GM23338 (cell line): ENCODE measurements around the gene DNAJC11. TPM values are rescaled to one million over a fixed set of nuclear protein-coding genes. Genes with fewer than 3 reads are reported as not detected.

Experiments used
- ATAC-seq: fragments of 200-7000 bp; cut with Tn5 transposase; 3 replicates; pipeline ENCODE4 v1.9.1; 2020
- DNase-seq: peaks from one replicate; pipeline ENCODE4 v3.0.0-alpha.2; 2015; ENCODE audit warnings: low spot score
- H2AFZ ChIP-seq: fragments of 200-600 bp; sonication (generic); 2 replicates; pipeline ENCODE4 v1.8.0; 2016; ENCODE audit warnings: antibody characterized with exemption, mild to moderate bottlenecking, moderate library complexity
- H3F3A ChIP-seq: fragments of 200-600 bp; sonication (generic); replicated peaks from 2 replicates; pipeline ENCODE4 v1.8.0; 2017; ENCODE audit warnings: antibody characterized with exemption, mixed run types, low read depth
- H3K27ac ChIP-seq: fragments of 200-600 bp; sonication (generic); 2 replicates; pipeline ENCODE4 v1.6.1; 2016; ENCODE audit warnings: low read depth
- H3K27me3 ChIP-seq: fragments of 200-600 bp; sonication (generic); 2 replicates; pipeline ENCODE4 v1.8.0; 2016; ENCODE audit warnings: mild to moderate bottlenecking, mixed run types, moderate library complexity; ENCODE audit not compliant: insufficient read depth
- H3K36me3 ChIP-seq: fragments of 200-600 bp; sonication (generic); 2 replicates; pipeline ENCODE4 v1.8.0; 2016; ENCODE audit warnings: mild to moderate bottlenecking; ENCODE audit not compliant: insufficient read depth
- H3K4me1 ChIP-seq: fragments of 200-600 bp; sonication (generic); 2 replicates; pipeline ENCODE4 v1.8.0; 2016; ENCODE audit warnings: mild to moderate bottlenecking, moderate library complexity; ENCODE audit not compliant: insufficient read depth
- H3K4me2 ChIP-seq: fragments of 200-600 bp; sonication (generic); 2 replicates; pipeline ENCODE4 v1.7.1; 2017; ENCODE audit warnings: mixed run types
- H3K4me3 ChIP-seq: fragments of 200-600 bp; sonication (generic); 2 replicates; pipeline ENCODE4 v1.6.1; 2016; ENCODE audit warnings: mixed run types
- H3K79me2 ChIP-seq: fragments of 200-600 bp; sonication (generic); replicated peaks from 2 replicates; pipeline ENCODE4 v1.8.0; 2017; ENCODE audit warnings: mild to moderate bottlenecking; ENCODE audit not compliant: insufficient read depth
- H3K9me2 ChIP-seq: fragments of 200-600 bp; sonication (generic); 2 replicates; pipeline ENCODE4 v1.8.0; 2017; ENCODE audit not compliant: insufficient read depth
- H4K20me1 ChIP-seq: fragments of 200-600 bp; sonication (generic); replicated peaks from 2 replicates; pipeline ENCODE4 v1.8.0; 2017; ENCODE audit warnings: mild to moderate bottlenecking; ENCODE audit not compliant: insufficient read depth
- H3K27ac Mint-ChIP-seq: 2 replicates; pipeline ENCODE4 v1.8.0; 2020; ENCODE audit warnings: inconsistent platforms, mild to moderate bottlenecking, moderate library complexity, mixed read lengths
- H3K27me3 Mint-ChIP-seq: 3 replicates; pipeline ENCODE4 v1.8.0; 2022; ENCODE audit warnings: low read depth, mild to moderate bottlenecking, moderate library complexity, mixed read lengths, inconsistent platforms; ENCODE audit not compliant: insufficient read depth, poor library complexity
- H3K36me3 Mint-ChIP-seq: 3 replicates; pipeline ENCODE4 v1.8.0; 2021; ENCODE audit warnings: low read depth, mild to moderate bottlenecking, inconsistent platforms, moderate library complexity, mixed read lengths
- H3K4me1 Mint-ChIP-seq: 3 replicates; pipeline ENCODE4 v1.8.0; 2020; ENCODE audit warnings: mild to moderate bottlenecking, inconsistent platforms, mixed read lengths
- H3K4me3 Mint-ChIP-seq: 3 replicates; pipeline ENCODE4 v1.8.0; 2021; ENCODE audit warnings: moderate library complexity, mild to moderate bottlenecking, inconsistent platforms, mixed read lengths
- H3K9me3 Mint-ChIP-seq: 3 replicates; pipeline ENCODE4 v1.8.0; 2020; ENCODE audit warnings: moderate library complexity, mild to moderate bottlenecking, inconsistent platforms, mixed read lengths
- CREB1 ChIP-seq: fragments of 250-450 bp; sonication (Bioruptor Pico); IDR thresholded peaks from 2 replicates; pipeline ENCODE4 v1.5.0; 2020; ENCODE audit warnings: low read depth, mild to moderate bottlenecking, moderate library complexity
- EZH2 ChIP-seq: fragments of 200-600 bp; sonication (generic); IDR thresholded peaks from one replicate; pipeline ENCODE4 v1.8.0; 2017; ENCODE audit warnings: antibody characterized with exemption, mild to moderate bottlenecking, low read depth; ENCODE audit not compliant: unreplicated experiment
- EZH2phosphoT487 ChIP-seq: fragments of 200-600 bp; sonication (generic); IDR thresholded peaks from one replicate; pipeline ENCODE4 v1.8.1; 2018; ENCODE audit warnings: antibody characterized with exemption; ENCODE audit not compliant: unreplicated experiment
- JUNB ChIP-seq: IDR thresholded peaks from one replicate; pipeline ENCODE4 v1.6.1; 2016; ENCODE audit warnings: antibody characterized with exemption; ENCODE audit not compliant: unreplicated experiment
- NANOG ChIP-seq: IDR thresholded peaks from 2 replicates; pipeline ENCODE4 v1.6.1; 2016; ENCODE audit warnings: antibody characterized with exemption, borderline replicate concordance
- POLR2AphosphoS5 ChIP-seq: IDR thresholded peaks from 2 replicates; pipeline ENCODE4 v1.6.1; 2016; ENCODE audit warnings: antibody characterized with exemption, low read depth
- STAT1 ChIP-seq: IDR thresholded peaks from one replicate; pipeline ENCODE4 v1.6.1; 2016; ENCODE audit warnings: antibody characterized with exemption; ENCODE audit not compliant: unreplicated experiment
- ZNF114 ChIP-seq: fragments of 250-450 bp; sonication (Bioruptor Pico); IDR thresholded peaks from 2 replicates; pipeline ENCODE4 v1.5.0; 2020; ENCODE audit warnings: mild to moderate bottlenecking, moderate library complexity
- ZNF331 ChIP-seq: fragments of 250-450 bp; sonication (Bioruptor Pico); IDR thresholded peaks from 2 replicates; pipeline ENCODE4 v1.5.0; 2020; ENCODE audit warnings: low read depth, mild to moderate bottlenecking, moderate library complexity
- polyA plus RNA-seq: library from polyadenylated mRNA; unstranded; fragments of >200 nt; fragmentation: Nextera tagmentation; extraction: Ambion mirVana; gene quantifications from 2 replicates; pipeline ENCODE4 v1.2.1, GENCODE V29; 2016
- total RNA-seq: library from RNA; depleted of rRNA; stranded (reverse); fragments of >200 nt; shearing (Covaris generic); gene quantifications from 2 replicates; pipeline ENCODE4 v1.2.3, GENCODE V29; 2014
- TF ChIP-seq, protein P1 (sequence below): fragments of 250-450 bp; sonication (Bioruptor Pico); IDR thresholded peaks from 2 replicates; pipeline ENCODE4 v1.5.0; 2020; ENCODE audit warnings: mild to moderate bottlenecking, moderate library complexity
- TF ChIP-seq, protein P2 (sequence below), 2 experiments: fragments of 200-600 bp in 1 of 2; sonication (generic) in 1 of 2; conservative IDR thresholded peaks; 2 replicates each; pipeline versions ENCODE4 v1.5.1 to v1.6.1; 2016 to 2017; ENCODE audit warnings: antibody characterized with exemption in 2 of 2, low read depth in 2 of 2, mild to moderate bottlenecking in 2 of 2, moderate library complexity in 1 of 2
- TF ChIP-seq, protein P3 (sequence below): IDR thresholded peaks from one replicate; pipeline ENCODE4 v1.6.1; 2018; ENCODE audit warnings: antibody characterized with exemption; ENCODE audit not compliant: unreplicated experiment

DNAJC11 gene
- total and polyA plus RNA-seq, 2 experiments from 2014 or later: 48.4 to 67.2 TPM

DNA sequence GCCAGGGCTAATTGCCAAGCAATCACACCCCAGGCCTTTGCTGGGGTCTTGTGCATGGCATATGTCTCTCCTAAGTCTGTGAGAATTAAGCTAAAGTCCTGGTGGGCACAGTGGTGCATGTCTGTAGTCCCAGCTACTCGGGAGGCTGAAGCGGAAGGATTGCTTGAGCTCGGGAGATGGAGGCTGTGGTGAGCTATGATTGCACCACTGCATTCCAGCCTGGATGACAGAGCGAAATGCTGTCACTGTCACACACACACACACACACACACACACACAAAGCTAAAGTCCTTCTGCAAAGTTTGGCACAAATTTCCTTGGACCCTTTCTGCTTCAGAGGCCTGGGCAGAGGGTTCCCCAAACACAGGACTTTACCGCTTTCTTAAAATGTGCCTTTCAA, 31.3 kb upstream of the DNAJC11 start:
- no peaks in the 10 kb centered on the region for H3K9me2 ChIP-seq
- Mint-ChIP-seq H3K27me3 (peaks cover 9% of the 10 kb centered on the region), H3K9me3 (no peaks in the 10 kb centered on the region), H3K27ac (no peak overlapping the region), H3K4me3 (no peak overlapping the region), H3K4me1 (peaks cover 19% of the 10 kb centered on the region), H3K36me3 (no peaks in the 10 kb centered on the region)
- H3K4me2 ChIP-seq: no peak overlapping the region
- no peak overlapping the region for H2AFZ ChIP-seq
- H3K27me3 ChIP-seq: no peaks in the 10 kb centered on the region
- TF ChIP-seq, protein P1, sequence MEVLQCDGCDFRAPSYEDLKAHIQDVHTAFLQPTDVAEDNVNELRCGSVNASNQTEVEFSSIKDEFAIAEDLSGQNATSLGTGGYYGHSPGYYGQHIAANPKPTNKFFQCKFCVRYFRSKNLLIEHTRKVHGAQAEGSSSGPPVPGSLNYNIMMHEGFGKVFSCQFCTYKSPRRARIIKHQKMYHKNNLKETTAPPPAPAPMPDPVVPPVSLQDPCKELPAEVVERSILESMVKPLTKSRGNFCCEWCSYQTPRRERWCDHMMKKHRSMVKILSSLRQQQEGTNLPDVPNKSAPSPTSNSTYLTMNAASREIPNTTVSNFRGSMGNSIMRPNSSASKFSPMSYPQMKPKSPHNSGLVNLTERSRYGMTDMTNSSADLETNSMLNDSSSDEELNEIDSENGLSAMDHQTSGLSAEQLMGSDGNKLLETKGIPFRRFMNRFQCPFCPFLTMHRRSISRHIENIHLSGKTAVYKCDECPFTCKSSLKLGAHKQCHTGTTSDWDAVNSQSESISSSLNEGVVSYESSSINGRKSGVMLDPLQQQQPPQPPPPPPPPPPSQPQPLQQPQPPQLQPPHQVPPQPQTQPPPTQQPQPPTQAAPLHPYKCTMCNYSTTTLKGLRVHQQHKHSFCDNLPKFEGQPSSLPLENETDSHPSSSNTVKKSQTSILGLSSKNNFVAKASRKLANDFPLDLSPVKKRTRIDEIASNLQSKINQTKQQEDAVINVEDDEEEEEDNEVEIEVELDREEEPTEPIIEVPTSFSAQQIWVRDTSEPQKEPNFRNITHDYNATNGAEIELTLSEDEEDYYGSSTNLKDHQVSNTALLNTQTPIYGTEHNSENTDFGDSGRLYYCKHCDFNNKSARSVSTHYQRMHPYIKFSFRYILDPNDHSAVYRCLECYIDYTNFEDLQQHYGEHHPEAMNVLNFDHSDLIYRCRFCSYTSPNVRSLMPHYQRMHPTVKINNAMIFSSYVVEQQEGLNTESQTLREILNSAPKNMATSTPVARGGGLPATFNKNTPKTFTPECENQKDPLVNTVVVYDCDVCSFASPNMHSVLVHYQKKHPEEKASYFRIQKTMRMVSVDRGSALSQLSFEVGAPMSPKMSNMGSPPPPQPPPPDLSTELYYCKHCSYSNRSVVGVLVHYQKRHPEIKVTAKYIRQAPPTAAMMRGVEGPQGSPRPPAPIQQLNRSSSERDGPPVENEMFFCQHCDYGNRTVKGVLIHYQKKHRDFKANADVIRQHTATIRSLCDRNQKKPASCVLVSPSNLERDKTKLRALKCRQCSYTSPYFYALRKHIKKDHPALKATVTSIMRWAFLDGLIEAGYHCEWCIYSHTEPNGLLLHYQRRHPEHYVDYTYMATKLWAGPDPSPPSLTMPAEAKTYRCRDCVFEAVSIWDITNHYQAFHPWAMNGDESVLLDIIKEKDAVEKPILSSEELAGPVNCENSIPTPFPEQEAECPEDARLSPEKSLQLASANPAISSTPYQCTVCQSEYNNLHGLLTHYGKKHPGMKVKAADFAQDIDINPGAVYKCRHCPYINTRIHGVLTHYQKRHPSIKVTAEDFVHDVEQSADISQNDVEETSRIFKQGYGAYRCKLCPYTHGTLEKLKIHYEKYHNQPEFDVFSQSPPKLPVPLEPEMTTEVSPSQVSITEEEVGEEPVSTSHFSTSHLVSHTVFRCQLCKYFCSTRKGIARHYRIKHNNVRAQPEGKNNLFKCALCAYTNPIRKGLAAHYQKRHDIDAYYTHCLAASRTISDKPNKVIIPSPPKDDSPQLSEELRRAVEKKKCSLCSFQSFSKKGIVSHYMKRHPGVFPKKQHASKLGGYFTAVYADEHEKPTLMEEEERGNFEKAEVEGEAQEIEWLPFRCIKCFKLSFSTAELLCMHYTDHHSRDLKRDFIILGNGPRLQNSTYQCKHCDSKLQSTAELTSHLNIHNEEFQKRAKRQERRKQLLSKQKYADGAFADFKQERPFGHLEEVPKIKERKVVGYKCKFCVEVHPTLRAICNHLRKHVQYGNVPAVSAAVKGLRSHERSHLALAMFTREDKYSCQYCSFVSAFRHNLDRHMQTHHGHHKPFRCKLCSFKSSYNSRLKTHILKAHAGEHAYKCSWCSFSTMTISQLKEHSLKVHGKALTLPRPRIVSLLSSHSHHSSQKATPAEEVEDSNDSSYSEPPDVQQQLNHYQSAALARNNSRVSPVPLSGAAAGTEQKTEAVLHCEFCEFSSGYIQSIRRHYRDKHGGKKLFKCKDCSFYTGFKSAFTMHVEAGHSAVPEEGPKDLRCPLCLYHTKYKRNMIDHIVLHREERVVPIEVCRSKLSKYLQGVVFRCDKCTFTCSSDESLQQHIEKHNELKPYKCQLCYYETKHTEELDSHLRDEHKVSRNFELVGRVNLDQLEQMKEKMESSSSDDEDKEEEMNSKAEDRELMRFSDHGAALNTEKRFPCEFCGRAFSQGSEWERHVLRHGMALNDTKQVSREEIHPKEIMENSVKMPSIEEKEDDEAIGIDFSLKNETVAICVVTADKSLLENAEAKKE (CRISPR knock-in tag): no peak
- TF ChIP-seq STAT1 (no peak), EZH2phosphoT487 (no peak), POLR2AphosphoS5 (no peak), ZNF114 (no peak), CREB1 (CRISPR knock-in tag) (no peak), NANOG (no peak), EZH2 (no peak), JUNB (no peak), ZNF331 (CRISPR knock-in tag) (no peak)
- TF ChIP-seq, protein P2, sequence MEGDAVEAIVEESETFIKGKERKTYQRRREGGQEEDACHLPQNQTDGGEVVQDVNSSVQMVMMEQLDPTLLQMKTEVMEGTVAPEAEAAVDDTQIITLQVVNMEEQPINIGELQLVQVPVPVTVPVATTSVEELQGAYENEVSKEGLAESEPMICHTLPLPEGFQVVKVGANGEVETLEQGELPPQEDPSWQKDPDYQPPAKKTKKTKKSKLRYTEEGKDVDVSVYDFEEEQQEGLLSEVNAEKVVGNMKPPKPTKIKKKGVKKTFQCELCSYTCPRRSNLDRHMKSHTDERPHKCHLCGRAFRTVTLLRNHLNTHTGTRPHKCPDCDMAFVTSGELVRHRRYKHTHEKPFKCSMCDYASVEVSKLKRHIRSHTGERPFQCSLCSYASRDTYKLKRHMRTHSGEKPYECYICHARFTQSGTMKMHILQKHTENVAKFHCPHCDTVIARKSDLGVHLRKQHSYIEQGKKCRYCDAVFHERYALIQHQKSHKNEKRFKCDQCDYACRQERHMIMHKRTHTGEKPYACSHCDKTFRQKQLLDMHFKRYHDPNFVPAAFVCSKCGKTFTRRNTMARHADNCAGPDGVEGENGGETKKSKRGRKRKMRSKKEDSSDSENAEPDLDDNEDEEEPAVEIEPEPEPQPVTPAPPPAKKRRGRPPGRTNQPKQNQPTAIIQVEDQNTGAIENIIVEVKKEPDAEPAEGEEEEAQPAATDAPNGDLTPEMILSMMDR (conservative IDR thresholded peaks at IDR 0.05; ENCODE audit: low read depth in 2 of 2): no peak
- TF ChIP-seq, protein P3, sequence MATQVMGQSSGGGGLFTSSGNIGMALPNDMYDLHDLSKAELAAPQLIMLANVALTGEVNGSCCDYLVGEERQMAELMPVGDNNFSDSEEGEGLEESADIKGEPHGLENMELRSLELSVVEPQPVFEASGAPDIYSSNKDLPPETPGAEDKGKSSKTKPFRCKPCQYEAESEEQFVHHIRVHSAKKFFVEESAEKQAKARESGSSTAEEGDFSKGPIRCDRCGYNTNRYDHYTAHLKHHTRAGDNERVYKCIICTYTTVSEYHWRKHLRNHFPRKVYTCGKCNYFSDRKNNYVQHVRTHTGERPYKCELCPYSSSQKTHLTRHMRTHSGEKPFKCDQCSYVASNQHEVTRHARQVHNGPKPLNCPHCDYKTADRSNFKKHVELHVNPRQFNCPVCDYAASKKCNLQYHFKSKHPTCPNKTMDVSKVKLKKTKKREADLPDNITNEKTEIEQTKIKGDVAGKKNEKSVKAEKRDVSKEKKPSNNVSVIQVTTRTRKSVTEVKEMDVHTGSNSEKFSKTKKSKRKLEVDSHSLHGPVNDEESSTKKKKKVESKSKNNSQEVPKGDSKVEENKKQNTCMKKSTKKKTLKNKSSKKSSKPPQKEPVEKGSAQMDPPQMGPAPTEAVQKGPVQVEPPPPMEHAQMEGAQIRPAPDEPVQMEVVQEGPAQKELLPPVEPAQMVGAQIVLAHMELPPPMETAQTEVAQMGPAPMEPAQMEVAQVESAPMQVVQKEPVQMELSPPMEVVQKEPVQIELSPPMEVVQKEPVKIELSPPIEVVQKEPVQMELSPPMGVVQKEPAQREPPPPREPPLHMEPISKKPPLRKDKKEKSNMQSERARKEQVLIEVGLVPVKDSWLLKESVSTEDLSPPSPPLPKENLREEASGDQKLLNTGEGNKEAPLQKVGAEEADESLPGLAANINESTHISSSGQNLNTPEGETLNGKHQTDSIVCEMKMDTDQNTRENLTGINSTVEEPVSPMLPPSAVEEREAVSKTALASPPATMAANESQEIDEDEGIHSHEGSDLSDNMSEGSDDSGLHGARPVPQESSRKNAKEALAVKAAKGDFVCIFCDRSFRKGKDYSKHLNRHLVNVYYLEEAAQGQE: no peak
- no peak for ATAC-seq
- peaks cover 11% of the 10 kb centered on the region; the same call in 1 of the 2 replicates for H3K4me1 ChIP-seq
- DNase-seq: no peak
- H3K36me3 ChIP-seq: no peaks in the 10 kb centered on the region
- no peak overlapping the region for H3K27ac ChIP-seq
- H4K20me1 ChIP-seq: no peaks in the 10 kb centered on the region
- H3K79me2 ChIP-seq: no peaks in the 10 kb centered on the region
- H3F3A ChIP-seq: 0 out of 2 replicates have a peak, but pooled peaks cover 3% of the 10 kb centered on the region
- no peak overlapping the region for H3K4me3 ChIP-seq
